Measurements from ENCODE around the gene ALDH1L1. TPM values are rescaled to one million over a fixed set of nuclear protein-coding genes. Genes with fewer than 3 reads are reported as not detected.
"Not testable (repeated sequence)": the region's sequence is repeated elsewhere in the genome, so short reads cannot be mapped to it uniquely, and the experiment has no call there.

The ALDH1L1 gene
- total and polyA plus RNA-seq, 7 donors, result 12.9 to 121 (median 40.1) TPM

DNA sequence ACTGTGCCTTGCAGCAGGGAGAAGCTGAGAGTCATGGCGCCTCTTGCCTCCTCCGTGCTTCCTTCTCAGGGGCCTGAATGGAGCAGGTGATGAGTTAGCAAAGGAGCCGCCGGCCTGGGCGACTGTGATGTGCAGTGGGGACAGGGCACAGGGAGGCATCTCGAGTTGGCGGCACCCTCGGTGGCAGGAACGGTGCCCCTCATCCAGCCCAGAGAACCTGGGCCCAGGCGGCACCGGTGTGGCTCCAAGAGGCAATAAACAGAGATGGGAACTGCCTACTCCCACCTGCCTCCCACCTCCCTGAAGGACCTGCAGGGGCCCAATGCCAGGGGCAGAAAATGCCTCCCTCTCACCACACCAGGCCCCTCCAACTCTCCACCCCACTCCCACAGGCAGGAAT lies 102.6 kb downstream of the ALDH1L1 start:
- intact Hi-C loops (cut with DNase I), result no loop called here

GRCh38 chr3:126076140-126076539 lies 104.2 kb downstream of the ALDH1L1 start:
- H3K4me1 ChIP-seq, result no peaks in the 10 kb centered on the region
- no peak overlapping the region for H3K27ac ChIP-seq
- no peaks in the 10 kb centered on the region for H3K9me3 ChIP-seq
- intact Hi-C loops (cut with DNase I), result no loop called here
- no peaks in the 10 kb centered on the region for H3K27me3 ChIP-seq (ENCODE audit: insufficient read depth in 3 of 3, low read length in 2 of 3)
- no peak overlapping the region for H3K4me3 ChIP-seq
- TF ChIP-seq, protein P1, sequence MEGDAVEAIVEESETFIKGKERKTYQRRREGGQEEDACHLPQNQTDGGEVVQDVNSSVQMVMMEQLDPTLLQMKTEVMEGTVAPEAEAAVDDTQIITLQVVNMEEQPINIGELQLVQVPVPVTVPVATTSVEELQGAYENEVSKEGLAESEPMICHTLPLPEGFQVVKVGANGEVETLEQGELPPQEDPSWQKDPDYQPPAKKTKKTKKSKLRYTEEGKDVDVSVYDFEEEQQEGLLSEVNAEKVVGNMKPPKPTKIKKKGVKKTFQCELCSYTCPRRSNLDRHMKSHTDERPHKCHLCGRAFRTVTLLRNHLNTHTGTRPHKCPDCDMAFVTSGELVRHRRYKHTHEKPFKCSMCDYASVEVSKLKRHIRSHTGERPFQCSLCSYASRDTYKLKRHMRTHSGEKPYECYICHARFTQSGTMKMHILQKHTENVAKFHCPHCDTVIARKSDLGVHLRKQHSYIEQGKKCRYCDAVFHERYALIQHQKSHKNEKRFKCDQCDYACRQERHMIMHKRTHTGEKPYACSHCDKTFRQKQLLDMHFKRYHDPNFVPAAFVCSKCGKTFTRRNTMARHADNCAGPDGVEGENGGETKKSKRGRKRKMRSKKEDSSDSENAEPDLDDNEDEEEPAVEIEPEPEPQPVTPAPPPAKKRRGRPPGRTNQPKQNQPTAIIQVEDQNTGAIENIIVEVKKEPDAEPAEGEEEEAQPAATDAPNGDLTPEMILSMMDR (IDR thresholded peaks at IDR 0.05), result no peak
- ATAC-seq (no peak), DNase-seq (no peak)
- H3K36me3 ChIP-seq (ENCODE audit: insufficient read depth in 1 of 2, low read depth in 1 of 2), result no peaks in the 10 kb centered on the region

More for the DNA sequence above, 102.6 kb downstream of the ALDH1L1 start:
- no peaks in the 10 kb centered on the region for H3K9me3 ChIP-seq
- DNase-seq (no peak), ATAC-seq (no peak)
- no peak overlapping the region for H3K4me3 ChIP-seq
- 93 to 95% (median 95%) methylated on average over 11 of the region's 11 CpGs for WGBS, 3 donors
- H3K36me3 ChIP-seq (ENCODE audit: insufficient read depth in 1 of 2, low read depth in 1 of 2), result no peaks in the 10 kb centered on the region
- peaks cover 10% of the 10 kb centered on the region for H3K4me1 ChIP-seq
- TF ChIP-seq, protein P1 (IDR thresholded peaks at IDR 0.05), result no peak
- H3K27ac ChIP-seq, result no peak overlapping the region
- H3K27me3 ChIP-seq (ENCODE audit: insufficient read depth in 3 of 3, low read length in 2 of 3), result no peaks in the 10 kb centered on the region

DNA sequence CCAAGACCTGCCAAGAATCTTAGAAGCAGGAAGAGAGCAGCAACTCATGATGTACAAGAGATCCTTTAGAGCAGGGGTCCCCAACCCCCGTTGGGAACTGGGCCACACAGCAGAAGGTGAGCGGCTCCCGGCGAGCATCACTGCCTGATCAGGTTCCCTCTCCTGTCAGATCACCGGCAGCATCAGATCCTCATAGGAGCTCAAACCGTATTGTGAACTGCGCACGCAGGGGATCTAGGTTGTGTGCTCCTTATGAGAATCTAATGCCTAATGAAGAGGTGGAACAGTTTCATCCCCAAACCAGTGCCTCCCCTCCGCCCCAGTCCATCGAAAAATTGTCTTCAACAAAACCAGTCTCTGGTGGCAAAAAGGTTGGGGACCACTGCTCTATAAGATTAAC lies 110.2 kb downstream of the ALDH1L1 start:
- no peak overlapping the region for H3K4me3 ChIP-seq
- 85% methylated on average over 10 of the region's 10 CpGs for WGBS, 3 donors
- intact Hi-C loops (cut with DNase I), result no loop called here
- H3K36me3 ChIP-seq (ENCODE audit: insufficient read depth in 1 of 2, low read depth in 1 of 2), result peaks cover 3 to 13% of the 10 kb centered on the region in 2 donors
- no peak for ATAC-seq
- no peak overlapping the region for H3K27ac ChIP-seq
- DNase-seq, result no peak
- no peaks in the 10 kb centered on the region for H3K4me1 ChIP-seq
- H3K9me3 ChIP-seq, result no peaks in the 10 kb centered on the region
- TF ChIP-seq, protein P1 (IDR thresholded peaks at IDR 0.05), result no peak
- H3K27me3 ChIP-seq (ENCODE audit: insufficient read depth in 3 of 3, low read length in 2 of 3), result no peaks in the 10 kb centered on the region

- H3K9me3 ChIP-seq, result no peaks in the 10 kb centered on the region
- no peaks in the 10 kb centered on the region for H3K4me1 ChIP-seq
- 74 to 86% (median 78%) methylated on average over 8 of the region's 8 CpGs for WGBS, 3 donors
- peaks cover 3 to 13% of the 10 kb centered on the region in 2 donors for H3K36me3 ChIP-seq (ENCODE audit: insufficient read depth in 1 of 2, low read depth in 1 of 2)
- TF ChIP-seq, protein P1 (IDR thresholded peaks at IDR 0.05), result no peak
- no peak for DNase-seq
- no peak overlapping the region for H3K27ac ChIP-seq
- no peaks in the 10 kb centered on the region for H3K27me3 ChIP-seq (ENCODE audit: insufficient read depth in 3 of 3, low read length in 2 of 3)
- peak in 1 of 4 donors; percentile 25 for ATAC-seq
- intact Hi-C loops (cut with DNase I), result no loop called here
- H3K4me3 ChIP-seq, result no peak overlapping the region
Measured at GRCh38 chr3:126067959-126068358, 112.4 kb downstream of the ALDH1L1 start.

GRCh38 chr3:126066676-126067075 lies 113.7 kb downstream of the ALDH1L1 start:
- ATAC-seq; H3K9me3 ChIP-seq; H3K27me3 ChIP-seq (ENCODE audit: insufficient read depth in 3 of 3, low read length in 2 of 3); H3K4me1 ChIP-seq; DNase-seq; intact Hi-C loops (cut with DNase I); H3K4me3 ChIP-seq; H3K27ac ChIP-seq: not testable (repeated sequence)
- WGBS, 3 donors, result 94 to 96% (median 95%) methylated on average over 6 of the region's 6 CpGs
- H3K36me3 ChIP-seq (ENCODE audit: insufficient read depth in 1 of 2, low read depth in 1 of 2), result peaks cover 3 to 13% of the 10 kb centered on the region in 2 donors

Measured in psoas muscle (tissue), 8 donors.